Liver (tissue), 9 donors: Measurements from ENCODE around the gene ETV6. TPM values are rescaled to one million over a fixed set of nuclear protein-coding genes. Genes with fewer than 3 reads are reported as not detected.

Experiments
- DNase-seq: peaks from one replicate; pipeline ENCODE4 v3.0.0-alpha.2; 2017; ENCODE audit warnings: low spot score
- H3K27ac ChIP-seq, 2 donors: one replicate each; pipeline ENCODE4 v1.7.0; 2013; ENCODE audit warnings: inconsistent platforms in 2 of 2, low read length in 2 of 2, control low read depth in 1 of 2, low read depth in 1 of 2, mild to moderate bottlenecking in 1 of 2
- H3K27me3 ChIP-seq, 4 donors: one replicate each; pipeline versions ENCODE4 v1.6.1 to v1.7.0; 2013; ENCODE audit warnings: low read length in 3 of 4, inconsistent platforms in 1 of 4, mild to moderate bottlenecking in 1 of 4, moderate library complexity in 1 of 4; ENCODE audit not compliant: control insufficient read depth in 4 of 4, insufficient read depth in 4 of 4
- H3K36me3 ChIP-seq, 4 donors: one replicate each; pipeline versions ENCODE4 v1.6.1 to v1.7.0; 2013; ENCODE audit warnings: low read length in 3 of 4, mild to moderate bottlenecking in 3 of 4, low read depth in 1 of 4, moderate library complexity in 1 of 4; ENCODE audit not compliant: control insufficient read depth in 4 of 4, insufficient read depth in 3 of 4
- H3K4me1 ChIP-seq, 4 donors: one replicate each; pipeline versions ENCODE4 v1.6.1 to v1.7.0; 2013; ENCODE audit warnings: low read length in 3 of 4, mild to moderate bottlenecking in 3 of 4, moderate library complexity in 1 of 4; ENCODE audit not compliant: control insufficient read depth in 4 of 4, insufficient read depth in 4 of 4
- H3K4me3 ChIP-seq, 3 donors: one replicate each; pipeline versions ENCODE4 v1.6.1 to v1.7.0; 2013; ENCODE audit warnings: low read length in 3 of 3, control low read depth in 1 of 3, low read depth in 1 of 3, mild to moderate bottlenecking in 1 of 3
- H3K9ac ChIP-seq, 2 donors: one replicate each; pipeline ENCODE4 v1.7.0; 2013; ENCODE audit warnings: low read length in 2 of 2, mild to moderate bottlenecking in 2 of 2, moderate library complexity in 2 of 2, control low read depth in 1 of 2, low read depth in 1 of 2
- H3K9me3 ChIP-seq, 4 donors: one replicate each; pipeline versions ENCODE4 v1.6.1 to v1.7.0; 2013; ENCODE audit warnings: low read length in 3 of 4; ENCODE audit not compliant: control insufficient read depth in 4 of 4
- CTCF ChIP-seq: fragments of 150-350 bp; IDR thresholded peaks from 2 replicates; pipeline ENCODE4 v1.5.1; 2017; ENCODE audit warnings: improper control_type of control experiment, low read depth, low read length; ENCODE audit not compliant: missing input control
- HNF4A ChIP-seq, 2 donors: conservative IDR thresholded peaks; 2 replicates each; pipeline ENCODE4 v1.6.1; 2016; ENCODE audit warnings: antibody characterized with exemption in 2 of 2, mild to moderate bottlenecking in 2 of 2
- JUND ChIP-seq, 2 donors: IDR thresholded peaks; 2 replicates each; pipeline ENCODE4 v1.6.1; 2016; ENCODE audit warnings: antibody characterized with exemption in 2 of 2
- NR2F2 ChIP-seq: IDR thresholded peaks from 2 replicates; pipeline ENCODE4 v1.6.1; 2016; ENCODE audit warnings: antibody characterized with exemption
- RAD21 ChIP-seq, 2 donors: IDR thresholded peaks; 2 replicates each; pipeline ENCODE4 v1.6.1; 2016; ENCODE audit warnings: antibody characterized with exemption in 2 of 2, mild to moderate bottlenecking in 2 of 2
- SP1 ChIP-seq: IDR thresholded peaks from 2 replicates; pipeline ENCODE4 v1.6.1; 2018; ENCODE audit warnings: antibody characterized with exemption, mild to moderate bottlenecking
- YY1 ChIP-seq: IDR thresholded peaks from 2 replicates; pipeline ENCODE4 v1.6.1; 2016; ENCODE audit warnings: antibody characterized with exemption, mild to moderate bottlenecking
- WGBS: extraction: QIAGEN DNeasy Blood & Tissue Kit; methylation state at CpG from one replicate; pipeline ENCODE4 v1.1.7; 2013; 5-methylcytosine and 5-hydroxymethylcytosine counted together
- polyA plus RNA-seq, 2 donors: library from polyadenylated mRNA; stranded (reverse) in 1 of 2; unstranded in 1 of 2; fragments of 200-250 nt in 1 of 2; fragments of >200 nt in 1 of 2; fragmentation: Nextera tagmentation in 1 of 2; extraction: Ambion mirVana in 1 of 2; gene quantifications; one replicate each; pipeline versions ENCODE4 v1.2.1 to v1.2.3, GENCODE V29; 2013 to 2015
- total RNA-seq, 2 donors: library from RNA; depleted of rRNA; stranded (reverse); fragments of >200 nt; gene quantifications; one replicate each; pipeline ENCODE4 v1.2.3, GENCODE V29; 2014
- TF ChIP-seq, protein P1 (sequence below): IDR thresholded peaks from 2 replicates; pipeline ENCODE4 v1.6.1; 2016; ENCODE audit warnings: antibody characterized with exemption, mild to moderate bottlenecking
- TF ChIP-seq, protein P2 (sequence below): IDR thresholded peaks from 2 replicates; pipeline ENCODE4 v1.6.1; 2016; ENCODE audit warnings: antibody characterized with exemption
- donor health status: healthy.
- donor health status: healthy.
- donor health status: healthy.
- donor health status: healthy.
- donor health status: healthy.

Gene ETV6
- total and polyA plus RNA-seq, 4 donors = 2.0 to 6.2 (median 3.5) TPM

DNA sequence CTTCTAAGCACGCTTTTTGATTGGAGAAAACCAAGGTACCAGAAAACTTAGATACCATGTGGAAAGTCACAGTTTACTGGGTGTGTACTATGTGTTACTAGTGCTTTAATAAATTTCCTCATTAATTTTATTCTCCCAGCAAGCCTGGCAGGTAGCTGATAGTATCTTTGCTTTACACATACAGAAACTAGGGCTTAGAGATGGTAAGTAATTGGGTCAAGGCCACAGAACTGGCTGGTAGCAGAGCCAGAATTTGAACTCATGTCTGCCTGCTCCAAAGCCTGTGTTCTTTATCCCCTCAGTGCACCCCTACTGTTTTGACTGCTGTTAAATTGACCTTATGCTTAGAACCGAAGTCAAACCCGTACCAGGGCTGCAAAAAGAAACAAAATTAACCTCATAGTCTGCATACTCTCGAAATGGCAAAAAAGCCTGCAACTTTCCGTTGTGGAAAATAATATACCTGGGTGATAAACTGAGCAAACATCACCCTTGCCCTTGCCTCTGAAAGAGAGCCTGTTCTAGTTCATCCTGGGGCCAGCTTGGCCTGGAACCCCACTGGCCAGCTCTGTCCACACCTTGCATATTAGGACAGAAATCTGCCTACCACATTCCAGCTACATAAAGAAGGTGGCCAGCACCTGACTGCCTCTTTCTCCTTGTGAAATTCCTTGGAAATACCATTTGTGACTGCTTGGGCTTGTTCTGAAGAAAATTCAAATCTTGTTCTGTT lies 118.9 kb downstream of the ETV6 start (continued):
- TF ChIP-seq, protein P1, sequence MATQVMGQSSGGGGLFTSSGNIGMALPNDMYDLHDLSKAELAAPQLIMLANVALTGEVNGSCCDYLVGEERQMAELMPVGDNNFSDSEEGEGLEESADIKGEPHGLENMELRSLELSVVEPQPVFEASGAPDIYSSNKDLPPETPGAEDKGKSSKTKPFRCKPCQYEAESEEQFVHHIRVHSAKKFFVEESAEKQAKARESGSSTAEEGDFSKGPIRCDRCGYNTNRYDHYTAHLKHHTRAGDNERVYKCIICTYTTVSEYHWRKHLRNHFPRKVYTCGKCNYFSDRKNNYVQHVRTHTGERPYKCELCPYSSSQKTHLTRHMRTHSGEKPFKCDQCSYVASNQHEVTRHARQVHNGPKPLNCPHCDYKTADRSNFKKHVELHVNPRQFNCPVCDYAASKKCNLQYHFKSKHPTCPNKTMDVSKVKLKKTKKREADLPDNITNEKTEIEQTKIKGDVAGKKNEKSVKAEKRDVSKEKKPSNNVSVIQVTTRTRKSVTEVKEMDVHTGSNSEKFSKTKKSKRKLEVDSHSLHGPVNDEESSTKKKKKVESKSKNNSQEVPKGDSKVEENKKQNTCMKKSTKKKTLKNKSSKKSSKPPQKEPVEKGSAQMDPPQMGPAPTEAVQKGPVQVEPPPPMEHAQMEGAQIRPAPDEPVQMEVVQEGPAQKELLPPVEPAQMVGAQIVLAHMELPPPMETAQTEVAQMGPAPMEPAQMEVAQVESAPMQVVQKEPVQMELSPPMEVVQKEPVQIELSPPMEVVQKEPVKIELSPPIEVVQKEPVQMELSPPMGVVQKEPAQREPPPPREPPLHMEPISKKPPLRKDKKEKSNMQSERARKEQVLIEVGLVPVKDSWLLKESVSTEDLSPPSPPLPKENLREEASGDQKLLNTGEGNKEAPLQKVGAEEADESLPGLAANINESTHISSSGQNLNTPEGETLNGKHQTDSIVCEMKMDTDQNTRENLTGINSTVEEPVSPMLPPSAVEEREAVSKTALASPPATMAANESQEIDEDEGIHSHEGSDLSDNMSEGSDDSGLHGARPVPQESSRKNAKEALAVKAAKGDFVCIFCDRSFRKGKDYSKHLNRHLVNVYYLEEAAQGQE = peak; percentile 51
- TF ChIP-seq JUND (IDR thresholded peaks at IDR 0.05) = peak; percentile 25 to 40

- peaks cover 0 to 31% (median 12%) of the 10 kb centered on the region in 4 donors for H3K4me1 ChIP-seq
- no peaks in the 10 kb centered on the region for H3K9me3 ChIP-seq
- no peak overlapping the region for H3K9ac ChIP-seq
- H3K36me3 ChIP-seq = no peaks in the 10 kb centered on the region
- H3K27ac ChIP-seq = no peak overlapping the region
- no peak for DNase-seq
- H3K4me3 ChIP-seq = no peak overlapping the region
- no peaks in the 10 kb centered on the region for H3K27me3 ChIP-seq
- 82% methylated on average over 12 of the region's 12 CpGs for whole genome bisulfite sequencing
- no peak for TF ChIP-seq CTCF
- TF ChIP-seq, protein P1 = no peak
- TF ChIP-seq, protein P2, sequence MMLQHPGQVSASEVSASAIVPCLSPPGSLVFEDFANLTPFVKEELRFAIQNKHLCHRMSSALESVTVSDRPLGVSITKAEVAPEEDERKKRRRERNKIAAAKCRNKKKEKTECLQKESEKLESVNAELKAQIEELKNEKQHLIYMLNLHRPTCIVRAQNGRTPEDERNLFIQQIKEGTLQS = no peak
- no peak for TF ChIP-seq YY1
- no peak for TF ChIP-seq RAD21 (IDR thresholded peaks at IDR 0.05)
- TF ChIP-seq SP1 = no peak
- TF ChIP-seq NR2F2 = no peak
- TF ChIP-seq HNF4A (conservative IDR thresholded peaks at IDR 0.05) = no peak
Observed at GRCh38 chr12:11769723-11770514, 120.4 kb downstream of the ETV6 start.
